Peyer's patch (tissue), 4 donors: ENCODE results near the gene ELOVL6. TPM values are rescaled to one million over a fixed set of nuclear protein-coding genes. Genes with fewer than 3 reads are reported as not detected.

ENCODE experiments used
- DNase-seq, 3 donors: peaks; one replicate each; pipeline ENCODE4 v3.0.0-alpha.2; 2017 to 2019
- H3K27ac ChIP-seq, 4 donors: fragments of 200-600 bp; sonication (generic); one replicate each; pipeline ENCODE4 v1.5.1; 2016 to 2019
- H3K27me3 ChIP-seq, 2 donors: fragments of 200-600 bp; sonication (generic); one replicate each; pipeline ENCODE4 v1.5.1; 2019
- H3K36me3 ChIP-seq, 3 donors: fragments of 200-600 bp; sonication (generic); one replicate each; pipeline ENCODE4 v1.5.1; 2016 to 2019
- H3K4me1 ChIP-seq, 4 donors: fragments of 200-600 bp; sonication (generic); one replicate each; pipeline ENCODE4 v1.5.1; 2016 to 2019
- H3K4me3 ChIP-seq, 4 donors: fragments of 200-600 bp; sonication (generic); 1 replicate in 3 of 4; 2 replicates in 1 of 4; pipeline ENCODE4 v1.5.1; 2016 to 2019; ENCODE audit warnings: mild to moderate bottlenecking in 1 of 4
- H3K9me3 ChIP-seq, 4 donors: fragments of 200-600 bp; sonication (generic); one replicate each; pipeline ENCODE4 v1.5.1; 2016 to 2019; ENCODE audit warnings: mild to moderate bottlenecking in 1 of 4
- CTCF ChIP-seq, 6 experiments: fragments of 450-650 bp in 4 of 6; fragments of 200-600 bp in 2 of 6; sonication (generic) in 1 of 6; IDR thresholded peaks; one replicate each; pipeline ENCODE4 v1.5.1; 2017 to 2019; ENCODE audit warnings: antibody characterized with exemption in 6 of 6, mild to moderate bottlenecking in 3 of 6, moderate library complexity in 1 of 6
- POLR2A ChIP-seq, 2 donors: fragments of 450-650 bp; IDR thresholded peaks; one replicate each; pipeline ENCODE4 v1.5.1; 2017; ENCODE audit warnings: antibody characterized with exemption in 2 of 2, mild to moderate bottlenecking in 2 of 2, moderate library complexity in 2 of 2
- total RNA-seq, 4 donors: library from RNA; depleted of rRNA; stranded (reverse); fragments of >200 nt; gene quantifications; one replicate each; pipeline ENCODE4 v1.1.0, GENCODE V29; 2016

ELOVL6 gene
- total RNA-seq, 4 donors from 2014 or later, result 3.3 to 15.5 (median 12.6) TPM

GRCh38 chr4:110128472-110128919 is 69.9 kb downstream of the ELOVL6 start:
- H3K9me3 ChIP-seq, result no peaks in the 10 kb centered on the region
- no peaks in the 10 kb centered on the region for H3K27me3 ChIP-seq
- DNase-seq, result no peak
- no peaks in the 10 kb centered on the region for H3K36me3 ChIP-seq
- no peak overlapping the region for H3K4me3 ChIP-seq
- H3K27ac ChIP-seq, result peak overlapping the region in 1 of 4 donors; percentile 23
- peaks cover 0 to 5% (median 0%) of the 10 kb centered on the region in 4 donors for H3K4me1 ChIP-seq
- no peak for TF ChIP-seq POLR2A (IDR thresholded peaks at IDR 0.05)
- no peak for TF ChIP-seq CTCF (IDR thresholded peaks at IDR 0.05)

GRCh38 chr4:110128029-110128428 is 70.4 kb downstream of the ELOVL6 start:
- no peaks in the 10 kb centered on the region for H3K9me3 ChIP-seq
- H3K4me1 ChIP-seq, result peaks cover 0 to under 1% (median 0%) of the 10 kb centered on the region in 4 donors
- no peak overlapping the region for H3K4me3 ChIP-seq
- no peak for DNase-seq
- no peaks in the 10 kb centered on the region for H3K36me3 ChIP-seq
- H3K27ac ChIP-seq, result peak overlapping the region in 1 of 4 donors; percentile 23
- no peak for TF ChIP-seq CTCF (IDR thresholded peaks at IDR 0.05)
- TF ChIP-seq POLR2A (IDR thresholded peaks at IDR 0.05), result no peak
- H3K27me3 ChIP-seq, result no peaks in the 10 kb centered on the region

DNA sequence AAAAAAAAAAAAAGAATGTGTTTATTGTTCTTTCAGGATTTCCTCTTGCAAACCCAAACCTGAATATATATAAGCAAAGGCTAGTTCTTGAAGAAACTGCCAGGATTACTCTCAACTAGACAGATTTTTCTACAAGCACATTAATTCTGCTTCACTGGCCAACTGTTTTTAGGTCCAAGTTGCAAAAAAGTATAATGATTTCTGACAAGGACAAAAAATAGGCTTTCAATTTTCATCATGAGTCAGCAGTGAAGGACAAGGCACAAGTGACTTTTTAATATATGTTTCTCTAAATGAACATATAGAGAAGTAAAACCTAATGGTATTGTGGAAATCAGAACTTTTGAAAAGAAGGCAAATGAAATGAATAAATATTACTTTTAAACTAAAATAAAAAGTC is 73.7 kb downstream of the ELOVL6 start:
- no peak for TF ChIP-seq POLR2A (IDR thresholded peaks at IDR 0.05)
- no peak for TF ChIP-seq CTCF (IDR thresholded peaks at IDR 0.05)
- no peak for DNase-seq

DNA sequence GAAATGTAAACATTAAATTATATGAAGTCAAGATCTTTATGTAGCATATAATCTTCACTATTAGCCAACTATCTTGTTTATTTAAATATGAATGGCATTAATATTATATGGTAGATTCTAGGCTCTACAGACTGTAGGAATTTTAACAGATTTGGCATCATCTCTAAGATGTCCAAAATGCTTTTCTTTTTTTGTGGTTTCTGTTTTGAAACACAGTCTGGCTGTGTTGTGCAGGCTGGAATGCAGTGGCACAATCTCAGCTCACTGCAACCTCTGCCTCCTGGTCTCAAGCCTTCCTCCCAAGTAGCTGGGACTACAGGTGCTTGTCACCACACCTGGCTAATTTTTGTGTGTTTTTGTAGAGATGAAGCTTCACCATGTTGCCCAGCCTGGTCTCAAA is 76.2 kb downstream of the ELOVL6 start:
- no peak for DNase-seq
- H3K36me3 ChIP-seq, result no peaks in the 10 kb centered on the region
- H3K27ac ChIP-seq, result no peak overlapping the region
- H3K9me3 ChIP-seq, result no peaks in the 10 kb centered on the region
- H3K4me1 ChIP-seq, result no peaks in the 10 kb centered on the region
- H3K27me3 ChIP-seq, result no peaks in the 10 kb centered on the region
- no peak overlapping the region for H3K4me3 ChIP-seq
- no peak for TF ChIP-seq POLR2A (IDR thresholded peaks at IDR 0.05)
- TF ChIP-seq CTCF (IDR thresholded peaks at IDR 0.05), result no peak

More for the DNA sequence above, 73.7 kb downstream of the ELOVL6 start:
- Histone ChIP-seq H3K36me3 (no peaks in the 10 kb centered on the region), H3K4me1 (no peaks in the 10 kb centered on the region), H3K9me3 (no peaks in the 10 kb centered on the region), H3K27ac (no peak overlapping the region), H3K27me3 (no peaks in the 10 kb centered on the region), H3K4me3 (no peak overlapping the region)

GRCh38 chr4:110120506-110120905 is 77.9 kb downstream of the ELOVL6 start:
- H3K36me3 ChIP-seq, result no peaks in the 10 kb centered on the region
- no peak overlapping the region for H3K27ac ChIP-seq
- H3K9me3 ChIP-seq, result no peaks in the 10 kb centered on the region
- DNase-seq, result no peak
- no peak overlapping the region for H3K4me3 ChIP-seq
- H3K27me3 ChIP-seq, result no peaks in the 10 kb centered on the region
- no peaks in the 10 kb centered on the region for H3K4me1 ChIP-seq
- no peak for TF ChIP-seq CTCF (IDR thresholded peaks at IDR 0.05)
- TF ChIP-seq POLR2A (IDR thresholded peaks at IDR 0.05), result no peak

DNA sequence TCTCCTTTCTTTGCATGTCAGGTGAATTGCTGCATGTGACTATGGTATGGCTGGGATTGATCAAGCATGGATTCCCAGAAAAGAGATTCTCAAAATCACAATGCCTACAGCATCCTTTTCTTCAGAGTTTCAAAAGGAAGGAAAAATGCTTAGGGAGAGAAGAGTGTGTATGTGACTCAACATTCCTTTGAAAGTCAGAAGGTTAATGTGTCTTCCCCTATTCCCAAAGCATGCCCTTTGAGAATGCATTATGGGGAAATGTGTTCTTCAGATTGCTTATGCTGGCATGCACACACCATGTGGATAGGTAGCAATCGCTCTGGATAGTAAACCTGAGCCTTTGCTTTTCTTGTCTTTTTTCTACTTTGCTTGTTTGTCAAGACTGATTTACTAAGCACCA is 78.5 kb downstream of the ELOVL6 start:
- H3K4me1 ChIP-seq, result no peaks in the 10 kb centered on the region
- H3K9me3 ChIP-seq, result no peaks in the 10 kb centered on the region
- DNase-seq, result no peak
- H3K36me3 ChIP-seq, result no peaks in the 10 kb centered on the region
- no peaks in the 10 kb centered on the region for H3K27me3 ChIP-seq
- no peak overlapping the region for H3K4me3 ChIP-seq
- TF ChIP-seq POLR2A (IDR thresholded peaks at IDR 0.05) (no peak), CTCF (IDR thresholded peaks at IDR 0.05) (no peak)
- H3K27ac ChIP-seq, result no peak overlapping the region
